HepG2 (cell line): ENCODE measurements around the gene ZNF485. TPM values are rescaled to one million over a fixed set of nuclear protein-coding genes. Genes with fewer than 3 reads are reported as not detected.

Experiments
- ATAC-seq: fragments of 200-7000 bp; cut with Tn5 transposase; 3 replicates; pipeline ENCODE4 v1.9.1; 2020; ENCODE audit warnings: mild to moderate bottlenecking, moderate library complexity
- BruUV-seq: library from RNA; stranded (reverse); fragments of 400-500 nt; replicated peaks from 2 replicates; lab custom pipeline; 2021; lab: Mats Ljungman, UMichigan
- CTCF ChIA-PET: fragments of 300-600 bp; formaldehyde crosslinking; extraction: SDS; loops from one replicate; lab custom pipeline; 2021; ENCODE audit warnings: low total read pairs, inconsistent platforms, low intra/inter-chr PET ratio; lab: Yijun Ruan, JAX
- POLR2A ChIA-PET: fragments of 350-600 bp; sonication (Branson Sonifier 250); formaldehyde crosslinking; loops from one replicate; lab custom pipeline; 2020; ENCODE audit warnings: antibody characterized with exemption, inconsistent platforms; lab: Yijun Ruan, JAX
- DNase-seq: peaks from one replicate; pipeline ENCODE4 v3.0.0-alpha.2; 2015; ENCODE audit warnings: low spot score
- FAIRE-seq: peaks from 3 replicates; lab custom pipeline; 2011; peaks lifted over from hg19 to GRCh38; lab: Jason Lieb, UNC
- H2AFZ ChIP-seq: one replicate; pipeline ENCODE4 v1.6.1; 2011; ENCODE audit warnings: low read length, inconsistent platforms
- H3K27ac ChIP-seq: fragments of 300-600 bp; 3 replicates; pipeline ENCODE4 v1.8.0; 2011; ENCODE audit warnings: mixed run types, mild to moderate bottlenecking, mixed read lengths, low read length, inconsistent platforms; ENCODE audit not compliant: insufficient read depth; ENCODE audit errors: extremely low read length
- H3K27me3 ChIP-seq, 2 experiments: fragments of 200-600 bp in 1 of 2; 2 replicates in 1 of 2; 3 replicates in 1 of 2; pipeline versions ENCODE4 v1.6.0 to v1.8.0; 2011; ENCODE audit warnings: low read length in 2 of 2, mild to moderate bottlenecking in 2 of 2, moderate library complexity in 2 of 2, inconsistent platforms in 1 of 2; ENCODE audit not compliant: insufficient read depth in 2 of 2, control insufficient read depth in 1 of 2
- H3K36me3 ChIP-seq, 2 experiments: fragments of 200-600 bp in 1 of 2; replicated peaks in 1 of 2; 2 replicates in 1 of 2; 3 replicates in 1 of 2; pipeline versions ENCODE4 v1.5.1 to v1.8.0; 2011; ENCODE audit warnings: low read length in 2 of 2, inconsistent platforms in 1 of 2; ENCODE audit not compliant: insufficient read depth in 2 of 2, control insufficient read depth in 1 of 2
- H3K4me1 ChIP-seq: 2 replicates; pipeline ENCODE4 v1.5.1; 2012; ENCODE audit warnings: low read length, inconsistent platforms; ENCODE audit not compliant: insufficient read depth
- H3K4me2 ChIP-seq: 2 replicates; pipeline ENCODE4 v1.6.0; 2011; ENCODE audit warnings: low read depth, low read length, inconsistent platforms
- H3K4me3 ChIP-seq, 3 experiments: fragments of 200-600 bp in 1 of 3; sonication (generic), shearing (Covaris generic) in 1 of 3; replicated peaks in 1 of 3; 2 replicates each; pipeline ENCODE4 v1.5.1; 2011 to 2016; ENCODE audit warnings: low read length in 3 of 3, inconsistent platforms in 2 of 3, low read depth in 2 of 3, mild to moderate bottlenecking in 2 of 3, control low read depth in 1 of 3, mixed read lengths in 1 of 3; ENCODE audit not compliant: insufficient read depth in 1 of 3
- H3K79me2 ChIP-seq: one replicate; pipeline ENCODE4 v1.6.1; 2011; ENCODE audit warnings: low read length, inconsistent platforms; ENCODE audit not compliant: insufficient read depth
- H3K9ac ChIP-seq: 2 replicates; pipeline ENCODE4 v1.6.0; 2011; ENCODE audit warnings: mild to moderate bottlenecking, low read depth, low read length, inconsistent platforms; ENCODE audit not compliant: insufficient read depth
- H3K9me3 ChIP-seq: 2 replicates; pipeline ENCODE4 v1.5.1; 2012; ENCODE audit warnings: mild to moderate bottlenecking, low read length
- H4K20me1 ChIP-seq: 2 replicates; pipeline ENCODE4 v1.6.0; 2011; ENCODE audit warnings: inconsistent platforms, mild to moderate bottlenecking, low read length, moderate library complexity; ENCODE audit not compliant: insufficient read depth
- CBX1 ChIP-seq: IDR thresholded peaks from one replicate; pipeline ENCODE4 v1.6.1; 2016; ENCODE audit warnings: antibody characterized with exemption, low read depth
- DDIT3 ChIP-seq: sonication (generic); formaldehyde crosslinking; IDR thresholded peaks from 2 replicates; pipeline ENCODE4 v1.4.0; 2020; ENCODE audit warnings: mild to moderate bottlenecking, missing genetic modification reagents
- FOXA3 ChIP-seq: IDR thresholded peaks from 2 replicates; pipeline ENCODE4 v1.6.1; 2016; ENCODE audit warnings: missing genetic modification reagents, missing compliant biosample characterization
- KLF13 ChIP-seq: sonication (generic); formaldehyde crosslinking; IDR thresholded peaks from 2 replicates; pipeline ENCODE4 v1.4.0; 2020; ENCODE audit warnings: mild to moderate bottlenecking, missing genetic modification reagents
- TRIM24 ChIP-seq: sonication (generic); formaldehyde crosslinking; IDR thresholded peaks from 2 replicates; pipeline ENCODE4 v1.8.0; 2022; ENCODE audit warnings: mild to moderate bottlenecking, missing genetic modification reagents
- ZNF235 ChIP-seq: sonication (generic); formaldehyde crosslinking; IDR thresholded peaks from 2 replicates; pipeline ENCODE4 v1.8.1; 2023; ENCODE audit warnings: mild to moderate bottlenecking, missing genetic modification reagents, borderline replicate concordance
- ZNF652 ChIP-seq: IDR thresholded peaks from 2 replicates; pipeline ENCODE4 v1.6.1; 2016; ENCODE audit warnings: low read depth, borderline replicate concordance
- ZNF761 ChIP-seq: sonication (generic); formaldehyde crosslinking; conservative IDR thresholded peaks from 2 replicates; pipeline ENCODE4 v1.4.0; 2020; ENCODE audit warnings: mild to moderate bottlenecking, missing genetic modification reagents
- WGBS: methylation state at CpG from one replicate; pipeline ENCODE4 v1.1.6; 2017; ENCODE audit warnings: low lambda C conversion rate; 5-methylcytosine and 5-hydroxymethylcytosine counted together
- in situ Hi-C: cut with HindIII; loops from 2 replicates; pipeline ENCODE4 v1.10.0; 2017; ENCODE audit warnings: low pct_unique_long_range_greater_than_20kb; ENCODE audit not compliant: extremely low pct_ligation_motif_present
- intact Hi-C: fragments of 100-400 bp; cut with micrococcal nuclease; formaldehyde crosslinking; loops from one replicate; pipeline ENCODE4 v1.10.0; 2022; ENCODE audit not compliant: unreplicated experiment
- polyA plus RNA-seq, 8 experiments: library from polyadenylated mRNA; depleted of rRNA in 3 of 8; stranded (reverse) in 7 of 8; unstranded in 1 of 8; fragments of >200 nt; fragmentation: Illumina TruSeq in 4 of 8; extraction: Trizol in 4 of 8; gene quantifications; 2 replicates each; pipeline versions ENCODE4 v1.2.1 to v1.2.3, GENCODE V29; 2011 to 2016; ENCODE audit warnings: low read depth in 4 of 8, missing spikeins in 1 of 8, mixed read lengths in 1 of 8; ENCODE audit not compliant: insufficient read depth in 1 of 8
- total RNA-seq, 5 experiments: library from RNA; depleted of rRNA; stranded (reverse); fragments of >200 nt; fragmentation: Illumina TruSeq; extraction: Trizol; gene quantifications; 2 replicates each; pipeline ENCODE4 v1.2.3, GENCODE V29; 2016; ENCODE audit warnings: low read depth in 1 of 5

ZNF485 gene
- total and polyA plus RNA-seq, 2 of the 13 experiments (the other 11 are each of a cell fraction or from before 2014, with no cell fraction given) = 1.4 to 3.3 TPM

GRCh38 chr10:43591303-43591904 is 14.8 kb upstream of the ZNF485 start:
- TF ChIP-seq ZNF235 (no peak), ZNF761 (CRISPR knock-in tag) (peak; percentile 97)
- in situ Hi-C loops (no loop called here), intact Hi-C loops (no loop called here)
- no peaks in the 10 kb centered on the region for H3K36me3 ChIP-seq
- ChIA-PET CTCF (no interaction called here), POLR2A (no interaction called here)
- no TSS peak for BruUV-seq
- H3K9me3 ChIP-seq = peaks cover 14% of the 10 kb centered on the region; the same call in 1 of the 2 replicates
- H3K27ac ChIP-seq = no peak overlapping the region
- no peak overlapping the region for H2AFZ ChIP-seq
- no peak for FAIRE-seq
- no peak overlapping the region for H3K9ac ChIP-seq
- ATAC-seq = no peak
- H3K4me2 ChIP-seq = no peak overlapping the region
- peaks cover 11% of the 10 kb centered on the region for H3K4me1 ChIP-seq
- no peaks in the 10 kb centered on the region for H3K79me2 ChIP-seq
- H3K4me3 ChIP-seq = no peak overlapping the region
- peaks cover 0 to 18% of the 10 kb centered on the region in 2 experiments; a peak in 4 of 5 replicates for H3K27me3 ChIP-seq
- 0% methylated on average over 5 of the region's 5 CpGs for WGBS
- DNase-seq = no peak
- H4K20me1 ChIP-seq = no peaks in the 10 kb centered on the region

- peaks cover 0 to 18% of the 10 kb centered on the region in 2 experiments; a peak in 3 of 5 replicates for H3K27me3 ChIP-seq
- POLR2A ChIA-PET = no interaction called here
- no peak overlapping the region for H3K9ac ChIP-seq
- intact Hi-C loops = no loop called here
- TF ChIP-seq ZNF652 (CRISPR knock-in tag) (peak; percentile 74), DDIT3 (CRISPR knock-in tag) (no peak), TRIM24 (CRISPR knock-in tag) (no peak), CBX1 (no peak), KLF13 (no peak), FOXA3 (CRISPR knock-in tag) (no peak)
- WGBS = 14% methylated on average over 3 of the region's 8 CpGs
- ATAC-seq (peak; percentile 53), DNase-seq (no peak), FAIRE-seq (no peak)
- H3K9me3 ChIP-seq = peaks cover 14% of the 10 kb centered on the region; the same call in 1 of the 2 replicates
- H3K4me3 ChIP-seq = peak overlapping the region in 2 of 3 experiments; percentile 12 to 40; a peak in 3 of 6 replicates
- peaks cover 16% of the 10 kb centered on the region for H3K4me1 ChIP-seq
- no peaks in the 10 kb centered on the region for H3K79me2 ChIP-seq
- in situ Hi-C loops = no loop called here
- no peak overlapping the region for H3K27ac ChIP-seq
- no peak overlapping the region for H2AFZ ChIP-seq
- CTCF ChIA-PET = no interaction called here
- H3K4me2 ChIP-seq = peak overlapping the region; percentile 59
- H3K36me3 ChIP-seq = no peaks in the 10 kb centered on the region
- no peaks in the 10 kb centered on the region for H4K20me1 ChIP-seq
- BruUV-seq = no TSS peak
Observed at GRCh38 chr10:43594944-43595589, 11.2 kb upstream of the ZNF485 start.
